ENCODE data around the gene LPAR5.

- TF ChIP-seq CTCF (conservative IDR thresholded peaks at IDR 0.05; ENCODE audit: low read depth, low read length), result no peak
- no peak for TF ChIP-seq EZH2 (IDR thresholded peaks at IDR 0.05; ENCODE audit: borderline replicate concordance, low read depth, low read length, poor library complexity, severe bottlenecking)
Measured at GRCh38 chr12:6631549-6631961, 4.2 kb downstream of the LPAR5 start.

Measured in A673 (cell line).